ENCODE measurements around the gene MKI67. TPM values are rescaled to one million over a fixed set of nuclear protein-coding genes. Genes with fewer than 3 reads are reported as not detected.

The MKI67 gene
- polyA plus RNA-seq, 1 of the 3 experiments (the other 2 are of a cell fraction): 7.5 TPM

- Histone ChIP-seq H4K20me1 (ENCODE audit: insufficient read depth) (no peaks in the 10 kb centered on the region), H3K9me2 (no peaks in the 10 kb centered on the region), H3K4me3 (ENCODE audit: low read depth in 2 of 2, low read length in 1 of 2) (no peak overlapping the region), H3K36me3 (replicated peaks in 1 of 2; ENCODE audit: control insufficient read depth in 1 of 2, insufficient read depth in 2 of 2, low read length in 1 of 2) (peaks cover 0 to 11% of the 10 kb centered on the region in 2 experiments), H3K27ac (ENCODE audit: low read depth in 2 of 2, low read length in 1 of 2) (no peak overlapping the region), H3K4me1 (ENCODE audit: control insufficient read depth in 1 of 2, insufficient read depth in 2 of 2, low read depth in 1 of 2, low read length in 1 of 2) (peaks cover 0 to 12% of the 10 kb centered on the region in 2 experiments; a peak in 1 of 4 replicates), H3K9ac (no peak overlapping the region), H3F3A (replicated peaks; ENCODE audit: insufficient read depth) (no peaks in the 10 kb centered on the region), H3K9me3 (no peaks in the 10 kb centered on the region), H3K27me3 (ENCODE audit: insufficient read depth) (no peaks in the 10 kb centered on the region), H3K79me2 (ENCODE audit: insufficient read depth) (no peaks in the 10 kb centered on the region), H3K4me2 (no peak overlapping the region), H2AFZ (ENCODE audit: low read depth) (no peak overlapping the region)
- POLR2A ChIA-PET: no interaction called here
- TF ChIP-seq PBX3 (IDR thresholded peaks at IDR 0.05) (no peak), FOSL2 (IDR thresholded peaks at IDR 0.05; ENCODE audit: borderline replicate concordance, low read depth) (no peak), USF2 (IDR thresholded peaks at IDR 0.05; ENCODE audit: borderline replicate concordance, low read depth, low read length) (no peak), RXRA (IDR thresholded peaks at IDR 0.05; ENCODE audit: borderline replicate concordance, low read depth) (no peak), TAF1 (IDR thresholded peaks at IDR 0.05; ENCODE audit: borderline replicate concordance, low read depth, low read length) (no peak), CHD2 (IDR thresholded peaks at IDR 0.05; ENCODE audit: low read length, partially characterized antibody) (no peak), FOXJ3 (CRISPR knock-in tag; IDR thresholded peaks at IDR 0.05) (no peak), YY1 (IDR thresholded peaks at IDR 0.05; ENCODE audit: low read depth) (no peak), JUND (IDR thresholded peaks at IDR 0.05) (no peak), SMC3 (IDR thresholded peaks at IDR 0.05; ENCODE audit: low read depth, low read length) (no peak), RCOR1 (IDR thresholded peaks at IDR 0.05; ENCODE audit: low read length) (no peak), GATA2 (CRISPR knock-in tag; IDR thresholded peaks at IDR 0.05) (no peak), TCF12 (IDR thresholded peaks at IDR 0.05) (no peak), USF1 (IDR thresholded peaks at IDR 0.05; ENCODE audit: borderline replicate concordance, low read depth) (no peak), GABPA (IDR thresholded peaks at IDR 0.05; ENCODE audit: low read depth) (no peak), POLR2AphosphoS5 (IDR thresholded peaks at IDR 0.05; ENCODE audit: low read depth, low read length) (no peak), TEAD4 (IDR thresholded peaks at IDR 0.05; ENCODE audit: borderline replicate concordance, insufficient read depth) (no peak), MAX (IDR thresholded peaks at IDR 0.05; ENCODE audit: low read depth) (no peak)
- WGBS (ENCODE audit: low lambda C conversion rate): 90% methylated on average over 8 of the region's 8 CpGs
- DNase-seq: no peak
- CTCF ChIA-PET: interaction anchor here (0.7 to 7.3 kb wide), 4 partner anchors 16 to 73 kb away, joined by 3 to 143 read pairs (median 10); no protein-coding TSS in a partner anchor
These were observed 41.2 kb downstream of the MKI67 start for GRCh38 chr10:128084991-128085390.
